Activated CD4-positive, alpha-beta T cell treated with anti-CD3 and anti-CD28 coated beads, Interleukin-2, amount 50 U/mL, for 48 hours (primary cell): ENCODE results near the gene SELENOV.
"Not testable (repeated sequence)": the region's sequence is repeated elsewhere in the genome, so short reads cannot be mapped to it uniquely, and the experiment has no call there.

Source experiments
- DNase-seq, 2 experiments: peaks; one replicate each; pipeline ENCODE4 v3.0.0-alpha.2; 2020

Gene SELENOV, protein sequence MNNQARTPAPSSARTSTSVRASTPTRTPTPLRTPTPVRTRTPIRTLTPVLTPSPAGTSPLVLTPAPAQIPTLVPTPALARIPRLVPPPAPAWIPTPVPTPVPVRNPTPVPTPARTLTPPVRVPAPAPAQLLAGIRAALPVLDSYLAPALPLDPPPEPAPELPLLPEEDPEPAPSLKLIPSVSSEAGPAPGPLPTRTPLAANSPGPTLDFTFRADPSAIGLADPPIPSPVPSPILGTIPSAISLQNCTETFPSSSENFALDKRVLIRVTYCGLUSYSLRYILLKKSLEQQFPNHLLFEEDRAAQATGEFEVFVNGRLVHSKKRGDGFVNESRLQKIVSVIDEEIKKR

DNA sequence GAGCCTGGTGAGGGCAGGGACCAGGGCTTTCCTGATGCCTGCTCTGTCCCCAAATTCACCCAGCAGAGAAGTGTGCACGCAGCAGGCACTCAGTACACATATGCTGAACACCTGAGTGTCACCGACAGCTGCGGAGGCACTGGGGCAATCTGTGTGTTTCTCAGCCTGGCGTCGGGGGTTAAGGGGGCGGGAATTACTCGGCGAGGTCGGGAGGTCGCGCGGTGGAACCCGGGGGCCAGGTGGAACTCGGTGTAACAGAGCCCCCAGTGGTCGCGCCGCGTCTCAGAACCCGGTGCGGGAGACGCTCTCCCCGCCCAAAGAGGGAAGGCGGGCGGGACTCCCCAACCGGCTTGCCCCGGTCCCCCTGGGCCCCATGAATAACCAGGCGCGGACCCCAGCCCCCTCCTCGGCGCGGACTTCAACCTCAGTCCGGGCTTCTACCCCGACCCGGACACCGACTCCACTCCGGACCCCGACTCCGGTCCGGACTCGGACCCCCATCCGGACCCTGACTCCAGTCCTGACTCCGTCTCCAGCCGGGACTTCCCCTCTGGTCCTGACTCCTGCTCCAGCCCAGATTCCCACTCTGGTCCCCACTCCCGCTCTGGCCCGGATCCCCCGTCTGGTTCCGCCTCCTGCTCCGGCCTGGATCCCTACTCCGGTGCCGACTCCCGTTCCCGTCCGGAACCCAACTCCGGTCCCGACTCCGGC is at the start of gene SELENOV:
Gene SELENOV (plus strand): TSS at position 300 of the 711 bp plus-strand sequence. CDS start 74 bp downstream, at position 374.
- DNase-seq, result no peak

DNA sequence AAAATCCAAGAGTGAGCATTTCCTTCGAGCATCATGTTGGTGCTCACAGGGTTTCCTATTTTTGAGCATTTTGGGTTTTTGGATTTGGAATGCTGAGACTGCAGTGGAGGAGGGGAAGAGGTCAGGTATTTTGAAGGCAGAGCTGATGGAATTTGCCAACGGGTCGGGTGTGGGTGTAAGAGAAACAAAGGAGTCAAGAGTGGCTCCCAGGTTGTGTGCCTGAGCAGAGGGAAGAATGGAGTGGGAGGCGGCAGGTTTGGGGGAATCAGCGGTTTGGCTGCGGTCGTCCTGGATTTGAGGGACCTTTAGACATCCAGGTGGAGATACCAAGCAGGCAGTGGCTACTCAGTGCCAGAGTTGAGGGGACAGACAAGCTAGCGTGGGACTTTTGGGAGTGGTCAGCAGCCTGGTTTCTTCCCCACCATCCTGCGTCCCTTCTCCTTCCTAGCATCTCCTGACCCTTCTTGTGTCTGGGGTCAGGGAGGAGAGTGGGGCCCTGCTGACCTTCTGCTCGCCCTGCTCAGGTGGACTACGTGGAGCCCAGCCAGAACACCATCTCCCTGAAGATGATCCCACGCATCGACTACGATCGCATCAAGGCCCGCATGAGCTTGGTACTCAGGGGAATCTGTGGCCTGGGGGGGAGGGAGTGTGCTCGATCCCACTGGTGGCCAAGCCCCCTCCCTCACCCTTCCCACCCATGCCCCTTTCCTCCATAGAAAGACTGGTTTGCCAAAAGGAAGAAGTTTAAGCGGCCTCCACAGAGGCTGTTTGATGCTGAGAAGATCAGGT is 48.8 kb upstream of the SELENOV start:
- no peak for DNase-seq

DNA sequence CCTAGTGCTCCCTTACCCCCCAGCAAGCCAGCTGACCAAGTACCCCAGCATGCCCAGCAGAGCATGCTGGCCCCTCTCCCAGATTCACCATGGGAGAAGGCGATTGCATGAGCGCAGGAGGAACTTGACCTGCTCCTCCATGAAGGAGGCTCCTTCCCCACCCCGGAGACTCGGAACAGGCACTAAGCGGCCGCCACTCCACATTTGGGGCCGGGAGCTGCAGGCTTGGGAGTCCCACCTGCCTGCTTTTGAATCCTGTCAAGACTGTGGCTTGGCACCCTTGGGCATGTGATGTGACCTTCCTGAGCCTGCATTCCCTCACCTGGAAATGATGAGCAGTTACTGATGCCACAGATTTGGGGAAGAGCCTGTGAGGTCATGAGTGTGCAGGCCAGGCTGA is 47.0 kb upstream of the SELENOV start:
- no peak for DNase-seq

DNA sequence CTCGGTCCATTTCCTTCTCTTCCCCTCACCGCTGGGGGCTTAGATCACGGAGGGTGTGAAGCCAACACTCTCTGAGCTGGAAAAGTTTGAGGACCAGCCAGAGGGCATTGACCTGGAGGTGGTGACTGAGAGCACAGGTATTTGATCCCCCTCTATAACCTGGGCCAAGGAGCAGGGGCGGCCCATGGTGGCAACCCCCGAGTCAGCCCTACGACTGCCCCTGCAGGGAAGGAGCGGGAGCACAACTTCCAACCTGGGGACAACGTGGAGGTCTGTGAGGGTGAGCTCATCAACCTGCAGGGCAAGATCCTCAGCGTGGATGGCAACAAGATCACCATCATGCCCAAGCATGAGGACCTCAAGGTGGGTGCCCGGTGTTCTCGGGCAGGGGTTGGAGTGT is 45.9 kb upstream of the SELENOV start:
- no peak for DNase-seq

DNA sequence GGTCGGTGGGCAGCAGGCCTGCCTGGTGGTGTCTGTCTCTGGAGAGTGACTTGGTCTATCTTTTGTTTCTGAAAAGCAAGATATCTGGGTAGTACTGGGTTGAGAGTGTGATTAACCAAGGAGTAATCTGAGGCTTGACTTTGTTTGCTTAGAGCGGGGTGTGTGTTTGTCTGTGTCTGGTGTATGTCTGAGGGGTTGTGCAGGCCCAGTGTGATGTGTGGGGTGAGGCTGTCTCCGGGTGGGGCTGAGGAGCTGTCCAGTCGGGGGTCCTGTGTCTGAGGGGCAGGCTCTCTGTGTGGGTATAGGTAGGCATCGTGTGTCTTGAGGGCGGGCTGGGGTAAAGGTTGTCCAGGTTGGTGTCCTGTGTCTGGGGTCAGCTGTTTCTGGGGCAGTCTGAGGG is 45.4 kb upstream of the SELENOV start:
- no peak for DNase-seq

DNA sequence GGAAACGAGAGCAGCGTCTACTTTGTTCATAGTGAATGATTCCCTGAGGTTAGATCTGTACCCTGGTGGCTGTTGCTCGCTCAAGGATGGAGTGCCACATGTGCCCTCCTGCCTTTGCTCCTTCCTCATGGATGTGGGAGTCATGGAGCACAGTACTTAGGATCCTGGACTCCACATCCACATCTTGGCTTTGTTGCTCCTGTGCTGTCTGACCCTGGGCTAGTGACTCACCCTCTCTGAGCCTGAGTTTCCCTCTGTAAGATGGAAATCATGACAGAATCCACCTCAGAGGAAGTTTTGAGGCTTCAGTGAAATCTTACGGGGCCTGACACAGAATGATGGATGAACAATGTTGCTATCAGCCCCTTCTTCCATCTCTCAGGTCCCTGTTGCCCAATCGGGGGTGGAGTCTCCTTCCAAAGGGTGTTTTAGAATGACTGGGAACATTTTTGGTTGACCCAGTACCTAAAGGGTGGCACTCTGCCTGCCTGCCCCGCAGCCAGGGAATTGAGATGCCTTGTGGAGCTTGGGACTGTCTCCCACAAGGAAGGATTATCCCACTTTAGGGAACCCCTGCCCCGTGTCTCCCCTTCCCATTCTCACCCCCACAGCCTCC is 44.1 kb upstream of the SELENOV start:
- DNase-seq, result peak in 1 of 2 experiments; percentile 34

DNA sequence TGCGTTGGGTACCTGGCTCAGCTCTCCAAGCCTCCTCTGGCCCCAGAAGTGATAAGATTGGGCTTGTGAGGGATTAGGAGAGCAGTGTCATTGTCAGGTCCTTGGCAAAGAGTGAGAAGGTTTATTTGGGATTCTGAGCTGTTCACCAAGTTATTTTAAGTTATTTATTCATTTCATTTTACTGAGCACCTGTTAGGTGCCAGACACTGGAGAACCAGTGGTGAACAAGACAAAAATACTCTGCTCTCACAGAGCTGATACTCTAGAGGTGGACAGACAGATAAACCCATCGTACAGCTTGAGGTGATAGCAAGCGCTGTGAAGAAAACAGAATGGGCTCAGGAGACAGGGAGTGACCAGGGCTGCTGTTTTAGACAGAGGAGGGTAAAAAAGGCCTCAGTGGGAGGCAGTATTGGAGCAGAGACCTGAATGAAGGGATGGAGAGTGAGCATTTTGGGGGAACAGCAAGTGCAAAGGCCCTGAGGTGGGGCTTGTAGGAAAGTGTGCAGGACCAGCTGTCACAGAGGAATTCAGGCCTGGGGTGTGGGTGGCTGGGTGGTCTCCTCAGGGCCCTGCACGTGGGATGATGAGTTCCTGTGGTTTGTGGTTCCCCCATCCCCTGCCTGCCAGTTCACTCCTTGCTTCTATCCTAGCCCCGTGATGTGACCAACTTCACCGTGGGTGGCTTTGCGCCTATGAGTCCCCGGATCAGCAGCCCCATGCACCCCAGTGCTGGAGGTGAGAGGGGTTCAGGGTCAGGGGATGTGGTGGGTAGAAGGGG is 43.0 kb upstream of the SELENOV start:
- DNase-seq, result no peak

DNA sequence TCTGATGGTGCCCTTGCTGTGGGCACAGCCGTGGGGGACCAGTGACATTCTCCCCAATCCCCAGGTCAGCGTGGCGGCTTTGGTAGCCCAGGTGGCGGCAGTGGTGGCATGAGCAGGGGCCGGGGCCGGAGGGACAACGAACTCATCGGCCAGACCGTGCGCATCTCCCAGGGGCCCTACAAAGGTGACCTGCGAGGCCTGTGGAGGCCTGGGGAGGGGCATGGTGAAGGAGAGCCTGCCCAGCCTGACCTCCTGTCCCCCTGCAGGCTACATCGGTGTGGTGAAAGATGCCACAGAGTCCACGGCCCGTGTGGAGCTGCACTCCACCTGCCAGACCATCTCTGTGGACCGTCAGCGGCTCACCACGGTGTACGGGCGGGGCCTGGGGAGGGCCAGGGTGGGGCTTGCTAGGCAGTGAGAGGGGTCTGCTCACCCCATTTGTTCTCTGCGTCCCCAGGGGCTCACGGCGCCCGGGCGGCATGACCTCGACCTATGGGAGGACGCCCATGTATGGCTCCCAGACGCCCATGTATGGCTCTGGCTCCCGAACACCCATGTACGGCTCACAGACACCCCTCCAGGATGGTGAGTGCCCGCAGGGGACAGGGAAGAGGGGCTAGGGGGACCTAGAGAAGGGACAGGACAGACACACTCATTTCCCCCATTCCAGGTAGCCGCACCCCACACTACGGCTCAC is 42.0 kb upstream of the SELENOV start:
- DNase-seq, result no peak

DNA sequence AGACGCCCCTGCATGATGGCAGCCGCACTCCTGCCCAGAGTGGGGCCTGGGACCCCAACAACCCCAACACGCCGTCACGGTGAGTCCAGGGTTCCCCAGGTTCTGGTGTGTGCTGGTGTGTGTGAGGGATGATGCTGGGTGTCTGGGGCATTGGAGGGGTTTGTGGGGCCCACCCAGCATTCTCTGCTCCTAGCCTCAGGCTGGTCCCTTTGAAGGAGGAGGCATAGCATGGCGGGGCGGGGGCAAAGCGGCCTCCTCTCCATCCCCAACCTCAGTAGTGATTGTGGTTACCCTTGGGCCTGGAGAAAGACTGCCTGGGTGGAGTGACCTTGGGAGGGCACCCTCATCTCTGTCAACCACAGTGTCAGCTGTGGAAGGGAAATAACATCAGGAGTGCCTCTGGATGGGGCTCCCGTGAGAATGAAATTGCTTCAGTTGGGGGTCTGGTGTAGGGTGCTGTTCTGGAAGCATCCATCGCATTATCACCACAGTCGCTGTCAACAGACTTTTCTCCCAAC is 41.4 kb upstream of the SELENOV start:
- DNase-seq, result no peak

DNA sequence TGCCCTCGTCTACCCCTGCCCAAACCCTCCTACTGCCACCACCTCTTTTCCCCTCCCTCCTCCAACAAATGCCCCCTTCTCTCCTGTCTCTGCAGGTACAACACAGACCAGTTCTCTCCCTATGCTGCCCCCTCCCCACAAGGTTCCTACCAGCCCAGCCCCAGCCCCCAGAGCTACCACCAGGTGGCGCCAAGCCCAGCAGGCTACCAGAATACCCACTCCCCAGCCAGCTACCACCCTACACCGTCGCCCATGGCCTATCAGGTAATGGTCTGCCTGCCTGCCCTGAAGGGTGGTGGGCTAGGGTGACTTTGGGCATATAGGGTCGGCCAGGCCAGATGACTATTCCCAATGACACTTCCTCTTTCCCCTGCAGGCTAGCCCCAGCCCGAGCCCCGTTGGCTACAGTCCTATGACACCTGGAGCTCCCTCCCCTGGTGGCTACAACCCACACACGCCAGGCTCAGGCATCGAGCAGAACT is 40.8 kb upstream of the SELENOV start:
- DNase-seq, result peak; percentile 72 to 80

DNA sequence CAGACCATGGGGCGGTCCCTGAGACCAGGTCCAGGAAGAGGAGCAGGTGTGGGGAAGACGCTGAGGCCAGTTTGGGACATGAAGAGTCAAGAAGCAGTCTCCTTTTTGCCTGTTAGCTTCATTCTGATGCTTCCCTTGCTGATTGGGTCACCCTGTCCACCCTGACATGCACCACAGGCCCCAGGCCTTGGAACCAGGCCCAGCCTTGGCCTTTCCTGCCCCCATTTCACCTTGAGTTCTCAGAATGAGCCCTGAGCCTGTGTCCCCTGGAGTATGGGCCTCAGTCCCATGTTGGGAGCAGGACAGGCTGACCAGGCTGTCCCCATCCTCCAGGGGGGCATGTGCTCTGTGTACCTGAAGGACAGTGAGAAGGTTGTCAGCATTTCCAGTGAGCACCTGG is 39.2 kb upstream of the SELENOV start:
- DNase-seq, result no peak

DNA sequence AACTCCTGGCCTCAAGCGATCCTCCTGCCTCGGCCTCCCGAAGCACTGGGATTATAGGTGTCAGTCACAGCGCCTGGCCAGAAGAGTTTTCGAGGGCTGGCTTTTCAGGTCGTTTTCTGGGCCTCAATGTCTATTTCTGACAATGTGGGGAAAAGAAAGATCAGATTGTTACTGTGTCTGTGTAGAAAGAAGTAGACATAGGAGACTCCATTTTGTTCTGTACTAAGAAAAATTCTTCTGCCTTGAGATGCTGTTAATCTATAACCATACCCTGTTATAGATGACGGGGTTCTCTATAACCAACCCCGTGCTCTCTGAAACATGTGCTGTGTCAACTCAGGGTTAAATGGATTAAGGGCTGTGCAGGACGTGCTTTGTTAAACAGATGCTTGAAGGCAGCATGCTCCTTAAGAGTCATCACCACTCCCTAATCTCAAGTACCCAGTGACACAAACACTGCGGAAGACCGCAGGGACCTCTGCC is 35.6 kb upstream of the SELENOV start:
- not testable (repeated sequence) for DNase-seq

DNA sequence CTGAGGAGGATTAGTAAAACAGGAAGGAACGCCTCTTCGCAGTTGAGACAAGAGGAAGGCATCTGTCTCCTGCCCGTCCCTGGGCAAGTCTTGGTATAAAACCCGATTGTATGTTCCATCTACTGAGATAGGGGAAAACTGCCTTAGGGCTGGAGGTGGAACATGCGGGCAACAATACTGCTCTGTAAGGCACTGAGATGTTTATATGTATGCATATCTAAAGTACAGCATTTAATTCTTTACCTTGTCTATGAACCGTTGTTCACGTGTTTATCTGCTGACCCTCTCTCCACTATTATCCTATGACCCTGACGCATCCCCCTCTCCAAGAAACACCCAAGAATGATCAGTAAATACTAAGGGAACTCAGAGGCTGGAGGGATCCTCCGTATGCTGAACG is 35.0 kb upstream of the SELENOV start:
- DNase-seq, result no peak

DNA sequence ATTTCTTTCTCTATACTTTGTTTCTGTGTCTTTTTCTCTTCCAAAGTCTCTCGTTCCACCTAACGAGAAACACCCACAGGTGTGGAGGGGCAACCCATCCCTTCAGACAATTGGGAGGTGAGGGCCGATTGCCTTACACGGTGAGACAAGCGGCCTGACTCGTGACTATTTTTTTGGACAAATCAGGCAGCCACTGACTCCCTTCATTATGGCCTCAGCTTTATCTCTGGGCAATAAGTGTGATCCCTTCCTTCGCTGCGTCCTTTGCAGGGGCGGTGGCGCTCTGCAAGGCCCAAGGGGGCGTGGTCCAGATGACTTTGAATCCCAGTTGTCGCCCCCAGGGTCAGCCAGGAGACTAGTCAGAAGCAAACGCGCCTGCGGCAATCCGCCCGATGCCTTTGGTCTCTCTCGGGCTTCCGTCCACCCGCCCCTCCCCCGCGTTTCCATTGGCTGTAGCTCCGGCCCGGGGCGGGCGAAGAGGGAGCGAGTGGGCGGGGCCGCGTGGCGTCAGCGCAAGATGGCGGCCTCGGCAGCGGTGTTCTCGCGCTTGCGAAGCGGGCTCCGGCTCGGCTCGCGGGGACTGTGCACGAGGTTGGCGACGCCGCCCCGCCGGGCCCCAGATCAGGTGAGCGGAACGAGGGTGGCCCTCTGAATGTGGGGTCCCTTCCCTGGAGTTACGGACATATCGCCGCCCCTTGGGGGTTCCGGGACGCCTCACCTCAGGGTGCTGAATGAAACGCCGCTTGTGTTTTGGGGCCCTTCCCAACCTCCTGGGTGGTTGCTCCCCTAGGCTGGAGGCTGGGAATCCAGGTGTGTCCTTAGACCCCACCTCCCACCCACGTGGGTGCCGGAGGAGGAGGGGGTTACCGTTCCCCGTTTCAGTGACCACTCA is 34.4 kb upstream of the SELENOV start, which contains the start of gene TIMM50:
Gene TIMM50 (plus strand): TSS at position 502 of the 892 bp plus-strand sequence. CDS start 16 bp downstream, at position 518.
- peak; percentile 99 for DNase-seq

DNA sequence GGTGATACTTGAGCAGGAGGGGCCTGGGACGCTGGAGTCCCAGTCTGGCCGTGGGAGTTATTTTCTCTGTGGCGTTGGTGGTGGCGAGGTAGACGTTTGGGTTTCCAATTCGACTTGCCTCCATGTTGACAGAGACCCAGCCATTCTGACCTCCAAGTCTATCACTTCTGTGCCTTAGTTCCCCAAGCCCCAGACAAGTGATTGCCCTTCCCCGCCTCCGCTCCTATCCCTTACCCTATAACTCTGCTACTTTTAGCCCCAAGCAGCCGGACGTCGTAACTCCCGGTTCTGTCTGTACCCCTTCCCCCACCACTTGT is 33.8 kb upstream of the SELENOV start:
- no peak for DNase-seq

DNA sequence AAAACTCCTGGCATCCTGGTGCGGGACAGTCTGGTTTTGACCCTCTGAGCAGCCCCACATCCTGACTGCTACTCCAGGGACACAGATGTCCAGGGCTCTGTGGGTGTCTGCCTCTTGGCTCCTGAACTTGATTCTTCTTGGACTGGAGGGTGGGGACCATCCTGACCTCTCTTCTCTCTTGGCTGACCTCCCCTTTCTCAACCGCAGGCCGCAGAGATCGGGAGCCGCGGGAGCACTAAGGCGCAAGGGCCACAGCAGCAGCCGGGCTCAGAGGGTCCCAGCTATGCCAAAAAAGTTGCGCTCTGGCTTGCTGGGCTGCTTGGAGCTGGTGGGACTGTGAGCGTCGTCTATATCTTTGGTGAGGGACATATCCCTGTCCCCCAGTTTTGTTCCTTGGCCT is 33.3 kb upstream of the SELENOV start:
- no peak for DNase-seq

DNA sequence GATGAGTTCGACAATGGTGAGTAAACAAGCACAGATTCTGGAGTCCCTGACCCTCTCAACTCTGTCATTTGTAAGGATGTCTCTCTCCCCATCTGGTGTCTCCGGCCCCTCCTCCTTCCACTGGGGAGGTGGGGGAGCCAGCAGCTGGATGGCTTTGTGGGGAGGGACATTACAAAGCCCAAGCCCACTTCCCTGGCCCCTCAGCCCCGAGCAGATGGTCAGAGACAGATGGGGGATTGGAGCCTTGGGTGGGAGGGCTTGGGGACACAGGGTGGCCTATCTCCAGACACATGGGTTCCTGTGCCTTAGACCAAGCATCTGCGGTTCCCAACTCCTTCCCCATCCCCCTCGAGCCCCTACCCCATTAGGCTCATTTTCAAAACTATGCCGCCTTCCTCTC is 31.8 kb upstream of the SELENOV start:
- DNase-seq, result no peak

DNA sequence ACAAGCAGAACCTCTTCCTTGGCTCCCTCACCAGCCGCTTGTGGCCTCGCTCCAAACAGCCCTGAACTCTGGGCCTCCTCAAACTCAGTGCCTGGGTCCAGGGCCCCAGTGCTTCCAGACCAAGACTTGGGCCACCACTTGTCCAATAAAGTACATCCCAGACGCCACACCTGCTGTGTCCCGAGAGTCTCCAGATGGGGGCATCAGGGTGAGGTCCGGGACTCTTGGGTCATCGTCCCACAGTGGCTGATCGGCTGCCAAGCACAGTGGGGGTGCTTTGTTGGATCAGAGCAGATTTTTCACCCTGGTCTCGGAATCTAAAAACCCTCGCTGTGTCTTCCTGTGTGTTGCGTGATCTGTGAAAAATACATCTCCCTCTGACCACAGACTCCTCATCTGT is 25.2 kb upstream of the SELENOV start:
- no peak for DNase-seq

DNA sequence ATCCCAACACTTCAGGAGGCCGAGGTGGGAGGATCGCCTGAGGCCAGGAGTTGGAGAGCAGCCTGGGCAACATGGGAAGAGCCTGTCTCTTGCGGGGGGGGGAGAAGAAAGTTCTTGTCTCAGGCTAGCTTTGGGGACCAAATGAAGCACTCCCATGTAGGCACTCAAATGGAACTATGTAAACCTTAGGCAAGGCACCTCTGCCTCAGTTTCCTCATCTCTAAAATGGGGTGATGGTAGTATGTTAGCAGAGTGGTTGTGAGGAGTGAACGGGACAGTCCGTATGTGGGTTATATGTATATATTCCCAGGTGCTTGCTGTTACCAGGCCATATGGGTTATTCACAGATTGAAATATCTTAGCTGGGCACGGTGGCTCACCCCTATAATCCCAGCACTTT is 22.7 kb upstream of the SELENOV start:
- no peak for DNase-seq

DNA sequence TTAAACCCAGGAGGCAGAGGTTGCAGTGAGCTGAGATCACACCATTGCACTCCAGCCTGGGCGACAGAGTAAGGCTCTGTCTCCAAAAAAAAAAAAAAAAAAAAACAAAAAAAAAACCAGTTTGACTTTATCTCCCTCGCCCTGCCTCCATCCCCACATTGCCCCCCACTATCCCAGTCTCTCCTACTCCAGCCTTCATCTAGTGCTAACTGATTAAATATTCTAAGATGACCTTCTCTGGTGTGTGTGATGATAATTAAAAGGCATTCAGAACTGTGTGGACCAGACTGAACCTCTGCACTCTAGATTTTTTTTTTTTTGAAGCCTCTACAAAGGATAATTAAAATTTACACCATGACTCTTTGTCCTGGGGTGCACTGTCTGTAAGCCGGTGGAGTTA is 22.2 kb upstream of the SELENOV start:
- no peak for DNase-seq
